Upper lobe of left lung (tissue), 6 donors: Measurements from ENCODE around the gene LRRC47. TPM values are rescaled to one million over a fixed set of nuclear protein-coding genes. Genes with fewer than 3 reads are reported as not detected.

ENCODE experiments used
- ATAC-seq, 2 donors: fragments of 200-7000 bp; cut with Tn5 transposase; one replicate each; pipeline ENCODE4 v1.9.1; 2022; ENCODE audit warnings: mild to moderate bottlenecking in 2 of 2, moderate library complexity in 2 of 2; ENCODE audit not compliant: low FRiP score in 2 of 2
- DNase-seq, 2 donors: peaks; one replicate each; pipeline ENCODE4 v3.0.0-alpha.2; 2019 to 2020
- H3K27ac ChIP-seq, 4 donors: fragments of 200-600 bp; sonication (generic); one replicate each; pipeline ENCODE4 v1.5.1; 2016 to 2019
- H3K27me3 ChIP-seq, 4 donors: fragments of 200-600 bp; sonication (generic); one replicate each; pipeline ENCODE4 v1.5.1; 2017 to 2019
- H3K36me3 ChIP-seq, 4 donors: fragments of 200-600 bp; sonication (generic); one replicate each; pipeline ENCODE4 v1.5.1; 2016 to 2019
- H3K4me1 ChIP-seq, 4 donors: fragments of 200-600 bp; sonication (generic); one replicate each; pipeline ENCODE4 v1.5.1; 2018 to 2019
- H3K4me3 ChIP-seq, 4 donors: fragments of 200-600 bp; sonication (generic); one replicate each; pipeline ENCODE4 v1.5.1; 2017 to 2019; ENCODE audit warnings: mild to moderate bottlenecking in 2 of 4, moderate library complexity in 1 of 4
- H3K9me3 ChIP-seq, 4 donors: fragments of 200-600 bp; sonication (generic); one replicate each; pipeline ENCODE4 v1.5.1; 2018 to 2019
- CTCF ChIP-seq, 6 experiments: fragments of 450-650 bp in 4 of 6; fragments of 200-600 bp in 2 of 6; sonication (generic) in 2 of 6; IDR thresholded peaks; one replicate each; pipeline ENCODE4 v1.5.1; 2016 to 2019; ENCODE audit warnings: antibody characterized with exemption in 6 of 6
- EP300 ChIP-seq, 4 donors: sonication (generic); formaldehyde crosslinking; IDR thresholded peaks; one replicate each; pipeline ENCODE4 v1.5.1; 2017; ENCODE audit warnings: antibody characterized with exemption in 4 of 4, control low read depth in 2 of 4
- POLR2A ChIP-seq, 4 donors: fragments of 450-650 bp; IDR thresholded peaks; one replicate each; pipeline ENCODE4 v1.5.1; 2016 to 2017; ENCODE audit warnings: antibody characterized with exemption in 4 of 4, mild to moderate bottlenecking in 2 of 4
- POLR2AphosphoS5 ChIP-seq, 2 donors: sonication (generic); formaldehyde crosslinking; IDR thresholded peaks; one replicate each; pipeline ENCODE4 v1.5.1; 2017; ENCODE audit warnings: antibody characterized with exemption in 2 of 2
- WGBS, 2 donors: methylation state at CpG; one replicate each; pipeline ENCODE4 v1.1.5; 2017 to 2018; 5-methylcytosine and 5-hydroxymethylcytosine counted together
- total RNA-seq, 6 donors: library from RNA; depleted of rRNA in 4 of 6; stranded (reverse); fragments of >200 nt in 4 of 6; gene quantifications; one replicate each; pipeline versions ENCODE4 v1.1.0 to v1.2.1, GENCODE V29; 2016 to 2021
- donor health status: DM: no; HTN: no; CAD: no; lungs with moderate emphysema.
- donor health status: DM: no; HTN: yes; CAD: no; lungs with severe emphysema.

LRRC47 gene
- total RNA-seq, 6 donors from 2014 or later: 30.3 to 63.9 (median 39.3) TPM

- Histone ChIP-seq H3K36me3 (peaks cover 4 to 33% (median 25%) of the 10 kb centered on the region in 4 donors), H3K27me3 (no peaks in the 10 kb centered on the region), H3K4me3 (no peak overlapping the region), H3K4me1 (peaks cover 0 to 4% (median 0%) of the 10 kb centered on the region in 4 donors), H3K9me3 (no peaks in the 10 kb centered on the region), H3K27ac (no peak overlapping the region)
- peak in 1 of 2 donors; percentile 62 for DNase-seq
- no peak for TF ChIP-seq CTCF (IDR thresholded peaks at IDR 0.05)
- no peak for TF ChIP-seq POLR2AphosphoS5 (IDR thresholded peaks at IDR 0.05)
- no peak for TF ChIP-seq EP300 (IDR thresholded peaks at IDR 0.05)
- no peak for TF ChIP-seq POLR2A (IDR thresholded peaks at IDR 0.05)
- ATAC-seq: no peak
- 78 to 82% methylated on average over 13 to 29 of the region's 29 CpGs for WGBS, 2 donors
Measured at GRCh38 chr1:3733094-3733882, 63.0 kb downstream of the LRRC47 start.

GRCh38 chr1:3732434-3733093 lies 63.7 kb downstream of the LRRC47 start:
- peak in 1 of 2 donors; percentile 85 for DNase-seq
- Histone ChIP-seq H3K9me3 (no peaks in the 10 kb centered on the region), H3K27ac (no peak overlapping the region), H3K4me1 (peaks cover 0 to 4% (median 0%) of the 10 kb centered on the region in 4 donors), H3K4me3 (no peak overlapping the region), H3K27me3 (no peaks in the 10 kb centered on the region), H3K36me3 (peaks cover 0 to 26% (median 19%) of the 10 kb centered on the region in 4 donors)
- 38% methylated on average over 33 of the region's 37 CpGs; no CpG with 5 or more reads in 1 of the 2 donors for WGBS, 2 donors
- ATAC-seq: peak in 1 of 2 donors; percentile 4
- TF ChIP-seq CTCF (IDR thresholded peaks at IDR 0.05) (no peak), POLR2A (IDR thresholded peaks at IDR 0.05) (no peak), EP300 (IDR thresholded peaks at IDR 0.05) (no peak), POLR2AphosphoS5 (IDR thresholded peaks at IDR 0.05) (no peak)

GRCh38 chr1:3731583-3732433 lies 64.5 kb downstream of the LRRC47 start:
- H3K4me1 ChIP-seq: peaks cover 0 to 4% (median 0%) of the 10 kb centered on the region in 4 donors
- no peak for TF ChIP-seq EP300 (IDR thresholded peaks at IDR 0.05)
- TF ChIP-seq POLR2AphosphoS5 (IDR thresholded peaks at IDR 0.05): no peak
- TF ChIP-seq POLR2A (IDR thresholded peaks at IDR 0.05): no peak
- TF ChIP-seq CTCF (IDR thresholded peaks at IDR 0.05): no peak
- H3K9me3 ChIP-seq: no peaks in the 10 kb centered on the region
- no peak overlapping the region for H3K27ac ChIP-seq
- DNase-seq: peak in 1 of 2 donors; percentile 62
- no peak for ATAC-seq
- peaks cover 0 to 18% (median 13%) of the 10 kb centered on the region in 4 donors for H3K36me3 ChIP-seq
- WGBS, 2 donors: 60 to 76% methylated on average over 11 to 23 of the region's 25 CpGs
- no peaks in the 10 kb centered on the region for H3K27me3 ChIP-seq
- H3K4me3 ChIP-seq: no peak overlapping the region

GRCh38 chr1:3730543-3731247 lies 65.6 kb downstream of the LRRC47 start:
- Histone ChIP-seq H3K9me3 (no peaks in the 10 kb centered on the region), H3K4me1 (peaks cover 0 to 4% (median 0%) of the 10 kb centered on the region in 4 donors), H3K4me3 (no peak overlapping the region), H3K27ac (no peak overlapping the region), H3K36me3 (peaks cover 0 to 10% (median 8%) of the 10 kb centered on the region in 4 donors), H3K27me3 (no peaks in the 10 kb centered on the region)
- ATAC-seq (no peak), DNase-seq (peak in 1 of 2 donors; percentile 72)
- WGBS, 2 donors: 63 to 81% methylated on average over 4 to 25 of the region's 25 CpGs
- TF ChIP-seq POLR2A (IDR thresholded peaks at IDR 0.05): no peak
- TF ChIP-seq CTCF (IDR thresholded peaks at IDR 0.05): no peak
- no peak for TF ChIP-seq POLR2AphosphoS5 (IDR thresholded peaks at IDR 0.05)
- no peak for TF ChIP-seq EP300 (IDR thresholded peaks at IDR 0.05)
